ENCODE data around the gene GNRHR.
"Not testable (repeated sequence)": the region's sequence is repeated elsewhere in the genome, so short reads cannot be mapped to it uniquely, and the experiment has no call there.

The GNRHR gene

GRCh38 chr4:67727124-67727850, 26.9 kb downstream of the GNRHR start:
- no peak for DNase-seq (ENCODE audit: low spot score)

GRCh38 chr4:67725981-67726380, 28.2 kb downstream of the GNRHR start:
- DNase-seq (ENCODE audit: low spot score) = no peak

- DNase-seq (ENCODE audit: low spot score) = no peak
These were observed 29.1 kb downstream of the GNRHR start for GRCh38 chr4:67725132-67725531.

- DNase-seq (ENCODE audit: low spot score) = peak; percentile 51
These were observed 30.2 kb downstream of the GNRHR start for GRCh38 chr4:67723949-67724348.

- no peak for DNase-seq (ENCODE audit: low spot score)
These were observed 30.8 kb downstream of the GNRHR start for GRCh38 chr4:67723341-67723740.

- no peak for DNase-seq (ENCODE audit: low spot score)
These were observed 32.2 kb downstream of the GNRHR start for GRCh38 chr4:67721770-67722597.

GRCh38 chr4:67721315-67721769, 32.8 kb downstream of the GNRHR start:
- DNase-seq (ENCODE audit: low spot score) = no peak

GRCh38 chr4:67719953-67720617, 34.1 kb downstream of the GNRHR start:
- no peak for DNase-seq (ENCODE audit: low spot score)

GRCh38 chr4:67718848-67719247, 35.3 kb downstream of the GNRHR start:
- DNase-seq (ENCODE audit: low spot score) = no peak

- no peak for DNase-seq (ENCODE audit: low spot score)
These were observed 36.6 kb downstream of the GNRHR start for GRCh38 chr4:67717586-67717985.

GRCh38 chr4:67714955-67715354, 39.2 kb downstream of the GNRHR start:
- no peak for DNase-seq (ENCODE audit: low spot score)

GRCh38 chr4:67714248-67714583, 40.0 kb downstream of the GNRHR start:
- no peak for DNase-seq (ENCODE audit: low spot score)

- no peak for DNase-seq (ENCODE audit: low spot score)
These were observed 40.5 kb downstream of the GNRHR start for GRCh38 chr4:67713529-67714247.

- no peak for DNase-seq (ENCODE audit: low spot score)
These were observed 41.3 kb downstream of the GNRHR start for GRCh38 chr4:67712650-67713528.

- DNase-seq (ENCODE audit: low spot score) = no peak
These were observed 42.1 kb downstream of the GNRHR start for GRCh38 chr4:67712000-67712625.

GRCh38 chr4:67706682-67707081, 47.5 kb downstream of the GNRHR start:
- not testable (repeated sequence) for DNase-seq (ENCODE audit: low spot score)

- no peak for DNase-seq (ENCODE audit: low spot score)
These were observed 49.3 kb downstream of the GNRHR start for GRCh38 chr4:67704843-67705242.

GRCh38 chr4:67702166-67702565, 52.0 kb downstream of the GNRHR start:
- no peak for DNase-seq (ENCODE audit: low spot score)

GRCh38 chr4:67701517-67701850, 52.7 kb downstream of the GNRHR start:
- DNase-seq (ENCODE audit: low spot score) = no peak

- DNase-seq (ENCODE audit: low spot score) = peak; percentile 97
These were observed 53.3 kb downstream of the GNRHR start, which contains the start of gene UBA6 for GRCh38 chr4:67700738-67701516. Gene UBA6 (minus strand): TSS chr4:67701155. CDS start chr4:67701119, 36 bp downstream.
